Stimulated activated CD4-positive, alpha-beta T cell treated with anti-CD3 and anti-CD28 coated beads, TNF-alpha, amount 100 ng/mL, for 24 hours (primary cell): Measurements from ENCODE around the gene MEP1B.
A peak's percentile ranks its signal among the peaks of the same experiment; 100 is the strongest.
"Not testable (repeated sequence)": the region's sequence is repeated elsewhere in the genome, so short reads cannot be mapped to it uniquely, and the experiment has no call there.

Experiments
- DNase-seq, 3 experiments: peaks; one replicate each; pipeline ENCODE4 v3.0.0-alpha.2; 2020; ENCODE audit warnings: low read depth in 3 of 3

MEP1B gene

GRCh38 chr18:32189790-32190189 is at the start of gene MEP1B:
TSS of gene MEP1B (plus strand) at chr18:32190039. CDS start at chr18:32190071, 32 bp downstream.
- no peak for DNase-seq

- no peak for DNase-seq
These were observed 41.5 kb upstream of the MEP1B start for GRCh38 chr18:32148185-32148870.

GRCh38 chr18:32152705-32153448 is 37.0 kb upstream of the MEP1B start:
- DNase-seq = no peak

- DNase-seq = no peak
These were observed 33.0 kb upstream of the MEP1B start for GRCh38 chr18:32156855-32157254.

GRCh38 chr18:32157580-32157979 is 32.3 kb upstream of the MEP1B start:
- DNase-seq = no peak

- peak; percentile 33 to 62 (median 39) for DNase-seq
These were observed 31.7 kb upstream of the MEP1B start for GRCh38 chr18:32158108-32158624.

- not testable (repeated sequence) for DNase-seq
These were observed 31.2 kb upstream of the MEP1B start for GRCh38 chr18:32158631-32159030.

GRCh38 chr18:32160547-32160946 is 29.3 kb upstream of the MEP1B start:
- DNase-seq = no peak

- no peak for DNase-seq
These were observed 21.7 kb upstream of the MEP1B start for GRCh38 chr18:32167980-32168730.

GRCh38 chr18:32173654-32174053 is 16.2 kb upstream of the MEP1B start:
- DNase-seq = no peak

GRCh38 chr18:32174719-32175118 is 15.1 kb upstream of the MEP1B start:
- no peak for DNase-seq

GRCh38 chr18:32175265-32175664 is 14.6 kb upstream of the MEP1B start:
- DNase-seq = no peak

GRCh38 chr18:32176745-32177144 is 13.1 kb upstream of the MEP1B start:
- DNase-seq = not testable (repeated sequence)

GRCh38 chr18:32177530-32177929 is 12.3 kb upstream of the MEP1B start:
- DNase-seq = no peak

- DNase-seq = no peak
These were observed 6.3 kb upstream of the MEP1B start for GRCh38 chr18:32183503-32183902.

- no peak for DNase-seq
These were observed 370 bp downstream of the MEP1B start for GRCh38 chr18:32190209-32190608.

- no peak for DNase-seq
These were observed 6.3 kb downstream of the MEP1B start for GRCh38 chr18:32195881-32196815.

- DNase-seq = no peak
These were observed 10.9 kb downstream of the MEP1B start for GRCh38 chr18:32200766-32201165.

GRCh38 chr18:32201948-32202672 is 12.3 kb downstream of the MEP1B start:
- DNase-seq = no peak

GRCh38 chr18:32208023-32208422 is 18.2 kb downstream of the MEP1B start:
- no peak for DNase-seq

- no peak for DNase-seq
These were observed 18.7 kb downstream of the MEP1B start for GRCh38 chr18:32208577-32208976.
